H1 (cell line): ENCODE results near the gene DYNLT2B. TPM values are rescaled to one million over a fixed set of nuclear protein-coding genes. Genes with fewer than 3 reads are reported as not detected.

Experiments used
- CTCF ChIA-PET: fragments of 300-600 bp; sonication (Branson Sonifier 250); formaldehyde crosslinking; loops from one replicate; lab custom pipeline; 2021; ENCODE audit not compliant: partially characterized antibody; lab: Charles Lee
- POLR2A ChIA-PET: fragments of 300-600 bp; sonication (Branson Sonifier 250); formaldehyde crosslinking; loops from one replicate; lab custom pipeline; 2021; ENCODE audit warnings: inconsistent platforms; ENCODE audit not compliant: partially characterized antibody; lab: Charles Lee
- DNase-seq, 2 experiments: peaks; one replicate each; pipeline versions ENCODE4 v3.0.0 to v3.0.0-alpha.2; 2010 to 2022; ENCODE audit warnings: low spot score in 2 of 2, low read depth in 1 of 2, mixed read lengths in 1 of 2
- FAIRE-seq: peaks from 2 replicates; lab custom pipeline; 2011; peaks lifted over from hg19 to GRCh38; lab: Jason Lieb, UNC
- H2AFZ ChIP-seq: 2 replicates; pipeline ENCODE4 v1.8.1; 2012; ENCODE audit warnings: low read length, inconsistent platforms
- H2AK5ac ChIP-seq: 2 replicates; pipeline ENCODE4 v1.6.1; 2013; ENCODE audit warnings: low read depth, low read length
- H2BK120ac ChIP-seq: replicated peaks from 2 replicates; pipeline ENCODE3; 2013; ENCODE audit warnings: low read depth, low read length, inconsistent platforms
- H2BK12ac ChIP-seq: 2 replicates; pipeline ENCODE4 v1.6.1; 2013; ENCODE audit warnings: low read depth, low read length
- H2BK15ac ChIP-seq: 2 replicates; pipeline ENCODE4 v1.6.1; 2013; ENCODE audit warnings: low read length
- H2BK20ac ChIP-seq: 2 replicates; pipeline ENCODE4 v1.6.1; 2013; ENCODE audit warnings: low read length
- H2BK5ac ChIP-seq: 2 replicates; pipeline ENCODE4 v1.6.1; 2013; ENCODE audit warnings: low read depth, low read length
- H3K14ac ChIP-seq: 2 replicates; pipeline ENCODE4 v1.6.1; 2013; ENCODE audit warnings: inconsistent platforms; ENCODE audit not compliant: insufficient read length
- H3K18ac ChIP-seq: 2 replicates; pipeline ENCODE4 v1.6.1; 2013; ENCODE audit warnings: low read length; ENCODE audit errors: extremely low read depth
- H3K23ac ChIP-seq: 2 replicates; pipeline ENCODE4 v1.6.1; 2013; ENCODE audit warnings: inconsistent platforms; ENCODE audit not compliant: insufficient read length
- H3K23me2 ChIP-seq: 2 replicates; pipeline ENCODE4 v1.6.1; 2013; ENCODE audit warnings: low read depth, low read length
- H3K27ac ChIP-seq: 2 replicates; pipeline ENCODE4 v1.6.1; 2011; ENCODE audit warnings: low read depth, low read length, inconsistent platforms
- H3K27me3 ChIP-seq, 4 experiments: replicated peaks in 1 of 4; 1 replicate in 1 of 4; 2 replicates in 3 of 4; pipeline versions ENCODE4 v1.6.1 to v1.8.1; 2011 to 2013; ENCODE audit warnings: low read length in 3 of 4, mild to moderate bottlenecking in 3 of 4, inconsistent platforms in 2 of 4, mixed read lengths in 2 of 4, moderate library complexity in 1 of 4; ENCODE audit not compliant: control insufficient read depth in 3 of 4, insufficient read depth in 3 of 4; ENCODE audit errors: extremely low read depth in 1 of 4
- H3K36me3 ChIP-seq, 4 experiments: 2 replicates each; pipeline versions ENCODE4 v1.6.1 to v1.8.1; 2011 to 2013; ENCODE audit warnings: mild to moderate bottlenecking in 4 of 4, low read length in 3 of 4, moderate library complexity in 2 of 4, control low read depth in 1 of 4, inconsistent platforms in 1 of 4; ENCODE audit not compliant: insufficient read depth in 4 of 4, control insufficient read depth in 2 of 4
- H3K4ac ChIP-seq: replicated peaks from 2 replicates; pipeline ENCODE3; 2013; ENCODE audit warnings: low read length, low read depth, mixed read lengths, inconsistent platforms; ENCODE audit not compliant: insufficient read length
- H3K4me1 ChIP-seq, 4 experiments: replicated peaks in 1 of 4; 1 replicate in 1 of 4; 2 replicates in 3 of 4; pipeline versions ENCODE4 v1.6.1 to v1.8.1; 2011 to 2013; ENCODE audit warnings: low read length in 3 of 4, inconsistent platforms in 2 of 4, mixed read lengths in 1 of 4; ENCODE audit not compliant: insufficient read depth in 4 of 4, control insufficient read depth in 3 of 4
- H3K4me2 ChIP-seq, 2 experiments: 2 replicates each; pipeline versions ENCODE4 v1.6.1 to v1.8.1; 2011 to 2013; ENCODE audit warnings: low read depth in 2 of 2, low read length in 2 of 2, control low read depth in 1 of 2, inconsistent platforms in 1 of 2, mild to moderate bottlenecking in 1 of 2; ENCODE audit not compliant: insufficient read depth in 1 of 2
- H3K4me3 ChIP-seq, 4 experiments: fragments of 200-600, 300-600 bp in 1 of 4; sonication (generic), shearing (Covaris generic), sonication (Bioruptor Twin) in 1 of 4; 2 replicates each; pipeline versions ENCODE4 v1.5.1 to v1.8.1; 2011 to 2016; ENCODE audit warnings: low read length in 4 of 4, low read depth in 3 of 4, control low read depth in 2 of 4, inconsistent platforms in 2 of 4, mild to moderate bottlenecking in 2 of 4, mixed read lengths in 1 of 4, moderate library complexity in 1 of 4; ENCODE audit not compliant: insufficient read depth in 2 of 4; ENCODE audit errors: extremely low read depth in 1 of 4
- H3K56ac ChIP-seq: replicated peaks from 2 replicates; pipeline ENCODE3; 2013; ENCODE audit warnings: low read depth, mild to moderate bottlenecking, mixed read lengths, low read length, inconsistent platforms; ENCODE audit not compliant: insufficient read length
- H3K79me1 ChIP-seq: 2 replicates; pipeline ENCODE4 v1.6.1; 2013; ENCODE audit warnings: low read depth, low read length, control low read depth
- H3K79me2 ChIP-seq, 2 experiments: 2 replicates each; pipeline versions ENCODE4 v1.6.1 to v1.8.1; 2012 to 2013; ENCODE audit warnings: low read length in 2 of 2, mild to moderate bottlenecking in 2 of 2, inconsistent platforms in 1 of 2; ENCODE audit not compliant: insufficient read depth in 2 of 2, control insufficient read depth in 1 of 2
- H3K9ac ChIP-seq, 4 experiments: replicated peaks in 1 of 4; 1 replicate in 1 of 4; 2 replicates in 3 of 4; pipeline versions ENCODE4 v1.6.1 to v1.8.1; 2011 to 2013; ENCODE audit warnings: low read depth in 3 of 4, low read length in 3 of 4, control low read depth in 2 of 4, mild to moderate bottlenecking in 2 of 4, moderate library complexity in 2 of 4, inconsistent platforms in 1 of 4; ENCODE audit errors: extremely low read depth in 1 of 4
- H3K9me3 ChIP-seq, 2 experiments: 2 replicates each; pipeline versions ENCODE4 v1.6.1 to v1.8.1; 2012 to 2013; ENCODE audit warnings: mild to moderate bottlenecking in 2 of 2, moderate library complexity in 2 of 2, control low read depth in 1 of 2, inconsistent platforms in 1 of 2, low read depth in 1 of 2, low read length in 1 of 2, mixed read lengths in 1 of 2; ENCODE audit not compliant: insufficient read depth in 2 of 2
- H4K20me1 ChIP-seq, 2 experiments: replicated peaks in 1 of 2; 2 replicates each; pipeline versions ENCODE3 to v1.8.1; 2011 to 2013; ENCODE audit warnings: inconsistent platforms in 2 of 2, low read length in 2 of 2, mild to moderate bottlenecking in 1 of 2; ENCODE audit not compliant: insufficient read depth in 2 of 2, control insufficient read depth in 1 of 2
- H4K5ac ChIP-seq: 2 replicates; pipeline ENCODE4 v1.6.1; 2013; ENCODE audit warnings: low read length, low read depth, mixed read lengths, inconsistent platforms; ENCODE audit not compliant: insufficient read length
- H4K8ac ChIP-seq: 2 replicates; pipeline ENCODE4 v1.8.0; 2013; ENCODE audit warnings: mild to moderate bottlenecking, moderate library complexity, low read length, inconsistent platforms; ENCODE audit not compliant: insufficient read depth; ENCODE audit errors: extremely low read depth
- H4K91ac ChIP-seq: replicated peaks from 2 replicates; pipeline ENCODE3; 2013; ENCODE audit warnings: low read length, mixed read lengths, inconsistent platforms; ENCODE audit not compliant: insufficient read length
- EGR1 ChIP-seq: IDR thresholded peaks from 2 replicates; pipeline ENCODE4 v1.6.1; 2011; ENCODE audit warnings: low read depth, low read length, borderline replicate concordance
- HDAC6 ChIP-seq: IDR thresholded peaks from one replicate; pipeline ENCODE4 v1.7.1; 2012; ENCODE audit warnings: low read depth, mild to moderate bottlenecking, inconsistent platforms, low read length, moderate library complexity
- KDM5A ChIP-seq: fragments of 200-600 bp; IDR thresholded peaks from 2 replicates; pipeline ENCODE4 v1.7.1; 2012; ENCODE audit warnings: mild to moderate bottlenecking, low read length, inconsistent platforms, mixed read lengths
- WGBS, 2 experiments: shearing (Covaris generic) in 1 of 2; methylation state at CpG; one replicate each; pipeline versions ENCODE4 v1.1.6 to v1.1.7; 2013 to 2015; ENCODE audit warnings: low lambda C conversion rate in 2 of 2, mixed read lengths in 2 of 2, inconsistent platforms in 1 of 2, low coverage in 1 of 2, missing lambda C conversion rate in 1 of 2; ENCODE audit not compliant: insufficient replicate concordance in 2 of 2, insufficient coverage in 1 of 2, insufficient read length in 1 of 2; ENCODE audit errors: extremely low coverage in 1 of 2, missing lambda C conversion rate in 1 of 2; 5-methylcytosine and 5-hydroxymethylcytosine counted together
- polyA plus RNA-seq, 7 experiments: library from polyadenylated mRNA; depleted of rRNA in 3 of 7; stranded (reverse) in 5 of 7; unstranded in 2 of 7; fragments of >200 nt in 5 of 7; fragments of 200-250 nt in 2 of 7; gene quantifications; 1 replicate in 5 of 7; 2 replicates in 1 of 7; 4 replicates in 1 of 7; pipeline versions ENCODE4 v1.2.1 to v1.2.3, GENCODE V29; 2011 to 2013; ENCODE audit warnings: missing spikeins in 2 of 7, mixed read lengths in 2 of 7
- total RNA-seq: library from RNA; stranded (reverse); fragmentation: NEBNext Ultra II Directional; extraction: Animal tissue kit (Norgen Biotek cat#: 25700); gene quantifications from 2 replicates; pipeline ENCODE4 v1.2.1, GENCODE V29; 2021

DYNLT2B gene
- total and polyA plus RNA-seq, 2 of the 8 experiments (the other 6 are each of a cell fraction or from before 2014, with no cell fraction given): 10.9 to 22.2 TPM

- H3K9me3 ChIP-seq: no peaks in the 10 kb centered on the region
- no peaks in the 10 kb centered on the region for H3K23me2 ChIP-seq
- H3K27me3 ChIP-seq: no peaks in the 10 kb centered on the region
- H3K4me3 ChIP-seq: no peak overlapping the region
- no peak for TF ChIP-seq HDAC6
- TF ChIP-seq KDM5A: no peak
- no peak for TF ChIP-seq EGR1
- H3K79me1 ChIP-seq: no peaks in the 10 kb centered on the region
- H3K27ac ChIP-seq: no peak overlapping the region
- no peak overlapping the region for H4K91ac ChIP-seq
- no peak overlapping the region for H2BK15ac ChIP-seq
- no peak overlapping the region for H4K8ac ChIP-seq
- H3K56ac ChIP-seq: no peak overlapping the region
- H3K4me1 ChIP-seq: peaks cover 4 to 16% (median 12%) of the 10 kb centered on the region in 4 experiments; a peak in 6 of 7 replicates
- no peak for FAIRE-seq
- H3K4ac ChIP-seq: no peak overlapping the region
- H2BK20ac ChIP-seq: no peak overlapping the region
- no peak overlapping the region for H2BK120ac ChIP-seq
- no peak overlapping the region for H3K14ac ChIP-seq
- no peak for DNase-seq
- no peak overlapping the region for H4K5ac ChIP-seq
- ChIA-PET POLR2A (no interaction called here), CTCF (interaction anchor here (1.5 kb wide), 1 partner anchor 11 kb away, joined by 4 read pairs; no protein-coding TSS in a partner anchor)
- peaks cover 0 to 9% of the 10 kb centered on the region in 2 experiments; a peak in 3 of 4 replicates for H3K79me2 ChIP-seq
- no peak overlapping the region for H3K23ac ChIP-seq
- peaks cover 0 to 2% of the 10 kb centered on the region in 2 experiments for H4K20me1 ChIP-seq
- H3K18ac ChIP-seq: no peak overlapping the region
- 89% methylated on average over 5 of the region's 5 CpGs; no CpG with 5 or more reads in 1 of the 2 experiments for WGBS, 2 experiments
- no peak overlapping the region for H3K4me2 ChIP-seq
- H2BK12ac ChIP-seq: no peak overlapping the region
- H2AFZ ChIP-seq: no peak overlapping the region
- H3K36me3 ChIP-seq: no peaks in the 10 kb centered on the region; a peak in 2 of 8 replicates
- H2AK5ac ChIP-seq: no peak overlapping the region
- H2BK5ac ChIP-seq: no peak overlapping the region
- H3K9ac ChIP-seq: no peak overlapping the region
Measured at GRCh38 chr3:196270499-196270898, 47.5 kb downstream of the DYNLT2B start.
